HUES6 (cell line): ENCODE results near the gene STK16.

Experiments used
- H3K27ac ChIP-seq: 2 replicates; pipeline ENCODE4 v1.7.0; 2013; ENCODE audit warnings: low read depth, mild to moderate bottlenecking, low read length, inconsistent platforms
- H3K27me3 ChIP-seq: 2 replicates; pipeline ENCODE4 v1.6.1; 2013; ENCODE audit warnings: low read length; ENCODE audit not compliant: control insufficient read depth, insufficient read depth
- H3K36me3 ChIP-seq: 2 replicates; pipeline ENCODE4 v1.6.1; 2013; ENCODE audit warnings: low read length; ENCODE audit not compliant: control insufficient read depth, insufficient read depth
- H3K4me1 ChIP-seq: 2 replicates; pipeline ENCODE4 v1.6.1; 2013; ENCODE audit warnings: low read length; ENCODE audit not compliant: control insufficient read depth, insufficient read depth
- H3K4me3 ChIP-seq: 2 replicates; pipeline ENCODE4 v1.5.1; 2013; ENCODE audit warnings: low read depth, low read length
- H3K9ac ChIP-seq: one replicate; pipeline ENCODE4 v1.6.1; 2013; ENCODE audit warnings: mild to moderate bottlenecking, low read length
- H3K9me3 ChIP-seq: 2 replicates; pipeline ENCODE4 v1.6.1; 2013; ENCODE audit warnings: low read depth, low read length; ENCODE audit not compliant: control insufficient read depth, insufficient read depth

STK16 gene

DNA sequence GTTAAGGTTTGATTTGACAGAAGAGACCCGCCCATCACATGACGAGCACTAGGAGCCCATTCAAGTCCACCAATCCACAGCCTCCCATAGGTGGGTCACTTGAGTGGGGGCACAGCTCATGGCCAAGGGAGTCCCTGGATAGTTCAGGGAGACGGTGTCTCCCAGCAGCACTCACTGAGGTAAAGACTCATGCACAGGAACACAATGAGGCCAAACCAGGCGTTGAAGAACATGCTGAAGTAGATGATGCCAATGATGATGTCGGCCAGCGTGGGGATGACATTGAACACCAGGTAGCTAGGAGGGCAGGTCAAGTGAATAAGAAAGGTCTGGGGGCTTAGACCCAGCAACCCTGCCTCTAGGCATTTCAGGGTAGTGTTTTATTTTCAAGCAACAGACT, 30.5 kb upstream of the STK16 start:
- no peaks in the 10 kb centered on the region for H3K27me3 ChIP-seq

DNA sequence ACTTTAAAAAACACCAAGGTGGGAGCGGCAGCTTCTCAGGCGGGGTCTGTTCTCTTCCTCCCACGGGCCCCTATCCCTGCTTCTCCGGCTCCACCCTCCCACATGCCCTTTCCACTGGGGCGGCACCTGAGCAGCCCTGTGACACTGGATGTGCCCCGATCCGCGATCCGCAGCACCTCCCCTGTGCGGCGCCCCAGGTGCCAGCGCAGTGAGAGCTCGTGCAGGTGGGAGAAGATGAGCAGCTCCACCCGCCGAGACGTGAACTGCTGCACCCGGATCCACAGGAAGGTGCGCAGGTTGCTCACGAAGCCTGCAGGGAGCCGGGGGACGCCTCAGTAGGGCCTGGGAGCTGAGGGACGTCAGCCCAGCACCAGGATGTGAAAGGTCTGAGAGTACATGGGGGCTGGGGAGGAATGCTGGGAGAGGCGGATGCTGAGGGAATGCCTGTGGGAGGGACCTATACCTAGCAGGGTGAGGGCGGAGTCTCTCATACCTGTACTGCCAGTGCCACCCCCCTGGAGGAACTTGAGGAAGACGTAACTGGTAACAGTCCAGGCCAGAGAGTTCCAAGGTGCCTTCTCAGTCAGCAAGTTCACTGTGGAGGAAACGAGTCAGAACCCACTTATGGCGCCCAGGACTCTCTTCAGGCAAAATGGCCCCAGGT, 29.3 kb upstream of the STK16 start:
- Histone ChIP-seq H3K36me3 (peaks cover 55% of the 10 kb centered on the region), H3K9ac (no peak overlapping the region)

More for the DNA sequence above, 30.5 kb upstream of the STK16 start:
- Histone ChIP-seq H3K27ac (no peak overlapping the region), H3K9ac (no peak overlapping the region), H3K9me3 (no peaks in the 10 kb centered on the region), H3K4me3 (no peak overlapping the region), H3K4me1 (peaks cover 18% of the 10 kb centered on the region), H3K36me3 (peaks cover 57% of the 10 kb centered on the region)

DNA sequence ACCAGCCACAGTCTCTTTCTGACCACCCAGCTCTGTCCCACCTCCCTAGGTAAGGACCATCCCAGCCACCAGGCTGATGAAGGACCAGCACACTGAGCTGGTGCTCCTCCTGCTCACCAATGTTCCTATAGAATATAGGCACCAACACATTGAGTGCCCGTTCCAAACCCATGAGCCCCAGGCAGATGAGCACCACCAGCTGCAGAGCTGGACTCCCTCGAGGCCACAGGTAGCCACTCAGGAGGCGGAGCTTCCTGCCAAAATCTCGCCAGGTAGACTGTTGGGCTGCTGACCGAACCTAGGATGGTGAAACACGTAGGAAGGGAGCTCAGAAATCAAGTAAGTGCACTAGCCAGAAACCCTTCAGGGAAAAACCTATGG, 28.8 kb upstream of the STK16 start:
- no peak overlapping the region for H3K4me3 ChIP-seq
- no peak overlapping the region for H3K9ac ChIP-seq
- H3K27ac ChIP-seq: no peak overlapping the region
- no peaks in the 10 kb centered on the region for H3K27me3 ChIP-seq
- H3K4me1 ChIP-seq: peaks cover 18% of the 10 kb centered on the region
- H3K9me3 ChIP-seq: no peaks in the 10 kb centered on the region
- peaks cover 57% of the 10 kb centered on the region for H3K36me3 ChIP-seq

More for the DNA sequence above, 29.3 kb upstream of the STK16 start:
- peaks cover 18% of the 10 kb centered on the region for H3K4me1 ChIP-seq
- H3K27me3 ChIP-seq: no peaks in the 10 kb centered on the region
- H3K9me3 ChIP-seq: no peaks in the 10 kb centered on the region
- no peak overlapping the region for H3K4me3 ChIP-seq
- no peak overlapping the region for H3K27ac ChIP-seq

DNA sequence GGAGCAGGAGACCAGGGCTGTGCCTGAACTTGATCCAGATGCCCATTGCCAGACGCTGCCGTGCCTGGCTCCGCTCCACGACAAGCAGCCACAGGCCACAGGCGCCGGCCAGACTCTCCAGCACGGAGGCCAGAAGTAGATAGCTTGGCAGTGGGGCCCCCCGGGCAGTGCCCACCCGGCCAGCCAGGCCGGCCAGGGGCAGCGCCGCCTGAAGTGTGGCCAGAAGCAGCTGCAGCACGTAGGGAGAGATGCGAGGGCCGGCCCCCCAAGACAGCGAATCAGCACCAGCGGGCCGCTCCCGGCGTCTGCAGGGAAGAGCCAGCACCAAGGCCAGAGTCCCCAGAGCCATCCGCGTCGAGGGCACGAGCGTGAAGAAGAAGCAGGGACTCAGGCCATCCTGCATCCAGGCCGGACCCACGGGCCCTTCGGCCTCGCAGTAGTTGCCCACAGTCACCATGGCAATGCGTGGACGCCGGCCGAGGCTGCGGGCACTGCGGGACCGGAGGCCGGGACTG, 27.0 kb upstream of the STK16 start:
- H3K4me3 ChIP-seq: peak overlapping the region; percentile 73
- peak overlapping the region; percentile 75; the same call in 1 of the 2 replicates for H3K27ac ChIP-seq
- H3K36me3 ChIP-seq: peaks cover 59% of the 10 kb centered on the region
- peaks cover 18% of the 10 kb centered on the region for H3K4me1 ChIP-seq
- no peaks in the 10 kb centered on the region for H3K27me3 ChIP-seq
- no peaks in the 10 kb centered on the region for H3K9me3 ChIP-seq
- peak overlapping the region; percentile 86 for H3K9ac ChIP-seq

DNA sequence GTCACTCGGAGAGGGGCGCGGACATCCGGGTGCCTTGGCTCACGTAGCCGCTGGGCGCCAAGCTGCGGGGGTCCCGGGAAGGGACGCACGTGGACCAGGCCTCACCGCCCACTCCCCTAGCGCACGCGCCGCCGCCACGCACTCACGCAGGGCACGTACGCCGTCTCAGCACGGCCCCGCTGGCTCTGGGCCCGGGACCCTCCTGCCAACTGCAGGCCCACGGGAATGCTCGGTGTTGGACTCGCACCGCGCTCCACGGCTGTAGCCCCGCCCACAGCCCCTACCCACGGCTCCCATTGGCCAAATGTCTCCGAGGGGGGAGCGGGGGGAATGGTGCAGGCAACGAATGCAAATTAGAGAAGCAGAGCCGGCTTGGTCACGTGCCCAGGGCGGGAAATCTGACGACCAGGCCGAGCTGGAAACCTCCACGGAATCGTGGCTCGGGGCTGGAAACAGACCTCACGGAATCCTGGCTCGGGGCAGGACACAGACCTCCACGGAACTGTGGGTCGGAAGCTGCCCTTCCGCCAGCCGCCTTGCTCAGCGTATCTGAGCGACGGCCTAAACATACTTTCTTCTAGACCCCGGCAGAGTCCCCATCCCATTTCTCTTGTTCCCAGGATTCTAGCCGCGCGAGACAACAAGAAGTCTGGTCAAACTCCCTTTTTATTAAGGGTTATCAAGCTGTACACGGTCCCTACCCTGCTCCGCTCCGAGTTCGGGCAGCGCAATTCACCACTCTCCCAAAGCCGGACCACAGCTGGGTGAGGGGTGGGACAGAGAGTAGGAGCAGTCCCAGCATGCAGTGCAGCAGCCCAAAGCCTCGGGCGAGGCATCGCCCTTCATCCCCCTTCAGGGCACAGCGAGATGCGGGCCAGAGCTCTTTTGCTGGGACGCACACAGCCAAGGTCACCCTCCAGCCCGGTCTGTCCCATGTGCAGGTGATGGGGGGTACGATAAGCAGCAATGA, 26.3 kb upstream of the STK16 start, which contains the start of gene ABCB6:
ABCB6 (minus strand) TSS at position 227 of the 970 bp plus-strand sequence. CDS start 285 bp downstream, outside the sequence.
- peak within 1 kb of the TSS; percentile 86 for H3K9ac ChIP-seq
- H3K4me1 ChIP-seq: peaks cover 18% of the 10 kb centered on the region
- H3K36me3 ChIP-seq: peaks cover 59% of the 10 kb centered on the region
- H3K27ac ChIP-seq: peak within 1 kb of the TSS; percentile 75; the same call in 1 of the 2 replicates
- no peaks in the 10 kb centered on the region for H3K9me3 ChIP-seq
- H3K4me3 ChIP-seq: peak within 1 kb of the TSS; percentile 73
- no peaks in the 10 kb centered on the region for H3K27me3 ChIP-seq

DNA sequence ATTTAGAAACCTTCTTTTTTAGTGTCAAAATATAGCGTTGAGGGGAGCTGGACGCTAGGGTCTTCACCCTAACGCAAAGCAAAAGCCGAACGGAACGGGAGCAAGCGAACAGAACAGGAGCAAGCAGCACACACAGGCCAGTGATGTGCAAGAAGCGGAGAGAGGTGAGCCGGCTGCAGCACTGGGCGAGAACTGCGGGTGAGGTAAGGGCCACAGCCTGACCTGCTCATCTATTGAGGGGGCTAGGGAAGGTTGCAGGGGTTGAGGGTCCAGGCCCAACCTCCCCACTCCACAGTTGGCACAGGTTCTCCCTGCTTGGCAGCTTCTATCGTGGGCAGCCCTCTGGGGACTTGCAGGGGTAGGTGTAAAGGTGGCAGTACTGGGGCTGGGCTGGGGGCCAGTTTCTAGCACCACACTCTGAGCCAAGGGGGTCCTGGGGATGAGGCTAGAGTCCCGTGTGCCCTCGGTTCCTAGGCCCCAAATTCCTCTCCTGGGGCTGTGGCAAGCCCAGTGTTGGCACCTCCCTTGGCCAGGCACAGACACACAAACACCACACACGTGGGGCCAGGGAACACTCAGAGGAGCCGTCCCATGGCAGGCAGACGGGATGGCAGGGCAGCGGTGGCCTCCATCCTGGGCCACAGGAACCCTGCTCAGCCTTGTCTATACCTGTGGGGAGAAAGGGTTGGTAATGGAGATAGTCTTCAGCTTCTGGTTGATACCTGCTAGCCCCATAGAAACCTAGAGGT, 25.3 kb upstream of the STK16 start:
- Histone ChIP-seq H3K4me1 (peaks cover 18% of the 10 kb centered on the region), H3K9me3 (no peaks in the 10 kb centered on the region), H3K27ac (no peak overlapping the region), H3K4me3 (no peak overlapping the region), H3K9ac (peak overlapping the region; percentile 86), H3K36me3 (peaks cover 59% of the 10 kb centered on the region), H3K27me3 (no peaks in the 10 kb centered on the region)

DNA sequence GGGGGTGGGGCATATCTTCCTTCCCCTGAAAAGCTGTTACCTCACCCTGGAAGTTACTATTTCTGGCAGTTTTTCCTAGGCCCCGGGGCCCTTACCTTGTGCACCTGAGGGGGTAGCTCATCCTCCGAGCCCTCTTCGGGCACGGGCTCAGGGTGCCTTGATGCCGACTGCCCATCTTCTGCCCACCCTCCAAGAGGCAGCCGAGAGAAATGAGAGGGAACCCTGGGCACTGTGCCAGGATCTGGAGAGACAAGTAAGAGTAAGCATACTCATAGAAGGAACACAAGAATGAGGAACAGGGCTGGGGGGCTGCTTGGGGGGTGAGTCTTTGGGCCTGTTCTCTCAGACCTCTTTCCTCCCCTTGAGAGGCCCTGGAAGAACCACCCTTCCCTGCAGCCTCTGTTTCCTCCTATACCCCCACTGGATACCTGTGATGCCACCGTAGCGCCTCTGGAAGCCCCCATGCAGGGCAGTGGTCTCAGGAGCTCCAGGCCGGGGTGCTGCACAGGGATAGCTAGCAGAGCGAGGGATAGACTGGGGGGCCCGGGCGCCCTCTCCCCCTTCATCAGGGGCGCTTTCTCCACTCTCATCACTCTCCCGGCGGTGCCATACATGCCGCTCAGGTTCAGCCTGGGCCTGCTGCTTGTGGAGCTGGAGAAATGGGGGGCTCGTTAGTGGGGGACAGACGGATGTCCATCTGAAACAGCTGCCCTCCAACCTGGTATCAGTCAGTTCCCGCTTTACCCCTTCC, 24.5 kb upstream of the STK16 start:
- Histone ChIP-seq H3K27me3 (no peaks in the 10 kb centered on the region), H3K4me1 (peaks cover 18% of the 10 kb centered on the region), H3K9ac (no peak overlapping the region), H3K27ac (no peak overlapping the region), H3K4me3 (no peak overlapping the region), H3K9me3 (no peaks in the 10 kb centered on the region), H3K36me3 (peaks cover 59% of the 10 kb centered on the region)

DNA sequence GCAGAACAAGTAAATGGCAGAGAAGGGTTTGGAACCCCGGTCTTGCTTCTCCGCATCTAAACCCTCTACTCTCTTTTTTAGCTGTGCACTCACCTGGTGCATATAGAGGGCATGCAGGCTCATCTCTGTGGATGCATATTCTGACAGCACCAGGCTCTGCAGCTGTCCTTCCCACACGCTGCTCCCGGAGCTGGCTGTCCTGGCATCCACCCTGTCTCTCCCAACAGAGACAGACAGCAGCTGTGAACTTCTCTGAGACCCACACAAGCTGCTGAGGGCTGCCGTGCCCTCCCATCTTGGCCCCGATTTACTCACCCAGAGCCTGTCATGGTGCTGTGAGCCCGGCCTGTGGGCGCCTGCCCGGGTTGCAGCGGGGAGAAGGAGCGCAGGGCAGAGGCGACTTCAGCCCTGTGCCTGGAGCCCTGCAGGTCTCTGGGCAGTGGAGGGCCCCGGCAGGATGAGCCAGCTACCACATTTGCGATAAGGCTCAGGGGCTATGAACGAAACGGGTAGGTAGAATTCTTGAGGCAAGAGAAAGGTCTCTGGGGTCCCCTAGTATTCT, 23.2 kb upstream of the STK16 start:
- H3K27ac ChIP-seq: no peak overlapping the region
- H3K36me3 ChIP-seq: peaks cover 64% of the 10 kb centered on the region
- no peak overlapping the region for H3K4me3 ChIP-seq
- no peaks in the 10 kb centered on the region for H3K27me3 ChIP-seq
- H3K9ac ChIP-seq: no peak overlapping the region
- no peaks in the 10 kb centered on the region for H3K9me3 ChIP-seq
- H3K4me1 ChIP-seq: peaks cover 10% of the 10 kb centered on the region; the same call in 1 of the 2 replicates

DNA sequence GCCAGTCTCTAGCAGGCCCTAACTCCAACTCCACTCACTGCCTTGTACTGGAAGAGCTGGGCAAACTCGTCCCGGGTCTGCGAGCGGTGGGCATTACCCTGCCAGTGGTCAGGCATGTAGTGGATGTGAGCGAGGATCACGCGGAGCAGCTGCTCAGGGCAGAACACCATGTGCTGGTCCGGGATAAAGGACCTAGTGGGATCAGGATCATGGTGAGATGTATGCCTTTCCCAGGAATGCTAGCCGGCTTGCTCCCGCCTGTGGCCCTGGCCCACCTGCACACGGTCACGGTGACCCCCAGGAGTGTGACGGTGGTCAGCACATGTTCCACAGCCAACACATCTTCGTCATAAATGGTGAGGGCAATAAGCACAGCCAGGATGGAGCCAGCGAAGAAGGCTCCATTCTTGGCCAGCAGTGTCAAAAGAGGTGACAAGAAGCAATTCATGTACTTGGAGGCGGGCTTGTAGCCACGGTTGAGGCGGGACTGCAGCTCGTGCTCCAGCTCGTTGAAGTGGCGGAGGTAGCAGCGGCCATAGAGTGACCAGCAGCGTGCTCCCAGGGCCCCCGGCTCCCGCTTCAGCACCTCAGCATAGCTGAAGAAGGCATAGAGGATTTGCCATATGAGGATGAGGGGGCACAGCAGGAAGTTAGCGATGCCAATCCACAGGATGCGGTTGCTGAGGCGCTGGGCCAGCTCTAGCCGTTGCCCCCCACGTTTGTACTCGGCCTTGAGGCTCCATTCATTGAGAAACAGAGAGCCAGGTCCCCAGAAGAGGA, 21.3 kb upstream of the STK16 start:
- Histone ChIP-seq H3K36me3 (peaks cover 64% of the 10 kb centered on the region), H3K9me3 (no peaks in the 10 kb centered on the region), H3K27me3 (no peaks in the 10 kb centered on the region), H3K27ac (no peak overlapping the region), H3K9ac (no peak overlapping the region), H3K4me3 (no peak overlapping the region), H3K4me1 (peaks cover 13% of the 10 kb centered on the region; the same call in 1 of the 2 replicates)
